ENCODE results near the gene NUCB2.

NUCB2 gene

GRCh38 chr11:17244046-17244445 lies 32.5 kb upstream of the NUCB2 start:
- no peak overlapping the region for H3K27ac ChIP-seq (ENCODE audit: low read depth, low read length)
- H3K36me3 ChIP-seq (ENCODE audit: control insufficient read depth in 1 of 2, insufficient read depth in 2 of 2, low read length in 2 of 2): no peaks in the 10 kb centered on the region
- H3K9ac ChIP-seq (ENCODE audit: low read depth in 1 of 2, low read length in 2 of 2): no peak overlapping the region
- no peak overlapping the region for H3K4me3 ChIP-seq (ENCODE audit: low read depth in 1 of 2, low read length in 2 of 2)
- H3K9me3 ChIP-seq (ENCODE audit: control insufficient read depth in 1 of 2, low read length in 2 of 2): no peaks in the 10 kb centered on the region
- no peaks in the 10 kb centered on the region for H3K4me1 ChIP-seq (ENCODE audit: control insufficient read depth in 1 of 2, insufficient read depth in 2 of 2, low read length in 2 of 2)
- peaks cover 0 to 4% of the 10 kb centered on the region in 2 donors for H3K27me3 ChIP-seq (ENCODE audit: control insufficient read depth in 1 of 2, insufficient read depth in 2 of 2, low read length in 2 of 2)

- Histone ChIP-seq H3K9ac (ENCODE audit: low read depth in 1 of 2, low read length in 2 of 2) (no peak overlapping the region), H3K27ac (ENCODE audit: low read depth, low read length) (no peak overlapping the region), H3K27me3 (ENCODE audit: control insufficient read depth in 1 of 2, insufficient read depth in 2 of 2, low read length in 2 of 2) (no peaks in the 10 kb centered on the region), H3K9me3 (ENCODE audit: control insufficient read depth in 1 of 2, low read length in 2 of 2) (no peaks in the 10 kb centered on the region), H3K4me3 (ENCODE audit: low read depth in 1 of 2, low read length in 2 of 2) (no peak overlapping the region), H3K4me1 (ENCODE audit: control insufficient read depth in 1 of 2, insufficient read depth in 2 of 2, low read length in 2 of 2) (no peaks in the 10 kb centered on the region), H3K36me3 (ENCODE audit: control insufficient read depth in 1 of 2, insufficient read depth in 2 of 2, low read length in 2 of 2) (no peaks in the 10 kb centered on the region)
Measured at GRCh38 chr11:17250561-17251350, 25.8 kb upstream of the NUCB2 start.

GRCh38 chr11:17252704-17253103 lies 23.8 kb upstream of the NUCB2 start:
- Histone ChIP-seq H3K36me3 (ENCODE audit: control insufficient read depth in 1 of 2, insufficient read depth in 2 of 2, low read length in 2 of 2) (no peaks in the 10 kb centered on the region), H3K27ac (ENCODE audit: low read depth, low read length) (no peak overlapping the region), H3K27me3 (ENCODE audit: control insufficient read depth in 1 of 2, insufficient read depth in 2 of 2, low read length in 2 of 2) (no peaks in the 10 kb centered on the region), H3K9ac (ENCODE audit: low read depth in 1 of 2, low read length in 2 of 2) (no peak overlapping the region), H3K4me3 (ENCODE audit: low read depth in 1 of 2, low read length in 2 of 2) (no peak overlapping the region), H3K9me3 (ENCODE audit: control insufficient read depth in 1 of 2, low read length in 2 of 2) (no peaks in the 10 kb centered on the region), H3K4me1 (ENCODE audit: control insufficient read depth in 1 of 2, insufficient read depth in 2 of 2, low read length in 2 of 2) (no peaks in the 10 kb centered on the region)

- Histone ChIP-seq H3K27ac (ENCODE audit: low read depth, low read length) (no peak overlapping the region), H3K4me3 (ENCODE audit: low read depth in 1 of 2, low read length in 2 of 2) (no peak overlapping the region)
Measured at GRCh38 chr11:17256512-17256911, 20.0 kb upstream of the NUCB2 start.

GRCh38 chr11:17257196-17257595 lies 19.3 kb upstream of the NUCB2 start:
- H3K27ac ChIP-seq (ENCODE audit: low read depth, low read length): no peak overlapping the region
- no peak overlapping the region for H3K9ac ChIP-seq (ENCODE audit: low read depth in 1 of 2, low read length in 2 of 2)
- peaks cover 5 to 7% of the 10 kb centered on the region in 2 donors for H3K4me1 ChIP-seq (ENCODE audit: control insufficient read depth in 1 of 2, insufficient read depth in 2 of 2, low read length in 2 of 2)
- no peaks in the 10 kb centered on the region for H3K36me3 ChIP-seq (ENCODE audit: control insufficient read depth in 1 of 2, insufficient read depth in 2 of 2, low read length in 2 of 2)
- H3K27me3 ChIP-seq (ENCODE audit: control insufficient read depth in 1 of 2, insufficient read depth in 2 of 2, low read length in 2 of 2): no peaks in the 10 kb centered on the region
- H3K4me3 ChIP-seq (ENCODE audit: low read depth in 1 of 2, low read length in 2 of 2): no peak overlapping the region
- H3K9me3 ChIP-seq (ENCODE audit: control insufficient read depth in 1 of 2, low read length in 2 of 2): no peaks in the 10 kb centered on the region

More at GRCh38 chr11:17256512-17256911, 20.0 kb upstream of the NUCB2 start:
- peaks cover 5 to 7% of the 10 kb centered on the region in 2 donors for H3K4me1 ChIP-seq (ENCODE audit: control insufficient read depth in 1 of 2, insufficient read depth in 2 of 2, low read length in 2 of 2)
- H3K27me3 ChIP-seq (ENCODE audit: control insufficient read depth in 1 of 2, insufficient read depth in 2 of 2, low read length in 2 of 2): no peaks in the 10 kb centered on the region
- no peaks in the 10 kb centered on the region for H3K36me3 ChIP-seq (ENCODE audit: control insufficient read depth in 1 of 2, insufficient read depth in 2 of 2, low read length in 2 of 2)
- no peaks in the 10 kb centered on the region for H3K9me3 ChIP-seq (ENCODE audit: control insufficient read depth in 1 of 2, low read length in 2 of 2)
- no peak overlapping the region for H3K9ac ChIP-seq (ENCODE audit: low read depth in 1 of 2, low read length in 2 of 2)

GRCh38 chr11:17258670-17259069 lies 17.9 kb upstream of the NUCB2 start:
- no peak overlapping the region for H3K4me3 ChIP-seq (ENCODE audit: low read depth in 1 of 2, low read length in 2 of 2)
- no peak overlapping the region for H3K9ac ChIP-seq (ENCODE audit: low read depth in 1 of 2, low read length in 2 of 2)
- no peaks in the 10 kb centered on the region for H3K36me3 ChIP-seq (ENCODE audit: control insufficient read depth in 1 of 2, insufficient read depth in 2 of 2, low read length in 2 of 2)
- H3K27ac ChIP-seq (ENCODE audit: low read depth, low read length): no peak overlapping the region
- H3K27me3 ChIP-seq (ENCODE audit: control insufficient read depth in 1 of 2, insufficient read depth in 2 of 2, low read length in 2 of 2): no peaks in the 10 kb centered on the region
- peaks cover 5 to 7% of the 10 kb centered on the region in 2 donors for H3K4me1 ChIP-seq (ENCODE audit: control insufficient read depth in 1 of 2, insufficient read depth in 2 of 2, low read length in 2 of 2)
- no peaks in the 10 kb centered on the region for H3K9me3 ChIP-seq (ENCODE audit: control insufficient read depth in 1 of 2, low read length in 2 of 2)

GRCh38 chr11:17259519-17259918 lies 17.0 kb upstream of the NUCB2 start:
- H3K27ac ChIP-seq (ENCODE audit: low read depth, low read length): no peak overlapping the region
- no peaks in the 10 kb centered on the region for H3K36me3 ChIP-seq (ENCODE audit: control insufficient read depth in 1 of 2, insufficient read depth in 2 of 2, low read length in 2 of 2)
- no peaks in the 10 kb centered on the region for H3K9me3 ChIP-seq (ENCODE audit: control insufficient read depth in 1 of 2, low read length in 2 of 2)
- no peaks in the 10 kb centered on the region for H3K27me3 ChIP-seq (ENCODE audit: control insufficient read depth in 1 of 2, insufficient read depth in 2 of 2, low read length in 2 of 2)
- H3K4me3 ChIP-seq (ENCODE audit: low read depth in 1 of 2, low read length in 2 of 2): no peak overlapping the region
- no peak overlapping the region for H3K9ac ChIP-seq (ENCODE audit: low read depth in 1 of 2, low read length in 2 of 2)
- peaks cover 5 to 7% of the 10 kb centered on the region in 2 donors for H3K4me1 ChIP-seq (ENCODE audit: control insufficient read depth in 1 of 2, insufficient read depth in 2 of 2, low read length in 2 of 2)

GRCh38 chr11:17260020-17260419 lies 16.5 kb upstream of the NUCB2 start:
- no peak overlapping the region for H3K9ac ChIP-seq (ENCODE audit: low read depth in 1 of 2, low read length in 2 of 2)
- H3K36me3 ChIP-seq (ENCODE audit: control insufficient read depth in 1 of 2, insufficient read depth in 2 of 2, low read length in 2 of 2): no peaks in the 10 kb centered on the region
- peaks cover 5 to 7% of the 10 kb centered on the region in 2 donors for H3K4me1 ChIP-seq (ENCODE audit: control insufficient read depth in 1 of 2, insufficient read depth in 2 of 2, low read length in 2 of 2)
- no peak overlapping the region for H3K4me3 ChIP-seq (ENCODE audit: low read depth in 1 of 2, low read length in 2 of 2)
- H3K27me3 ChIP-seq (ENCODE audit: control insufficient read depth in 1 of 2, insufficient read depth in 2 of 2, low read length in 2 of 2): no peaks in the 10 kb centered on the region
- H3K9me3 ChIP-seq (ENCODE audit: control insufficient read depth in 1 of 2, low read length in 2 of 2): no peaks in the 10 kb centered on the region
- H3K27ac ChIP-seq (ENCODE audit: low read depth, low read length): no peak overlapping the region

- Histone ChIP-seq H3K27ac (ENCODE audit: low read depth, low read length) (no peak overlapping the region), H3K9ac (ENCODE audit: low read depth in 1 of 2, low read length in 2 of 2) (no peak overlapping the region), H3K27me3 (ENCODE audit: control insufficient read depth in 1 of 2, insufficient read depth in 2 of 2, low read length in 2 of 2) (no peaks in the 10 kb centered on the region), H3K4me1 (ENCODE audit: control insufficient read depth in 1 of 2, insufficient read depth in 2 of 2, low read length in 2 of 2) (peaks cover 0 to 2% of the 10 kb centered on the region in 2 donors), H3K36me3 (ENCODE audit: control insufficient read depth in 1 of 2, insufficient read depth in 2 of 2, low read length in 2 of 2) (no peaks in the 10 kb centered on the region), H3K4me3 (ENCODE audit: low read depth in 1 of 2, low read length in 2 of 2) (no peak overlapping the region), H3K9me3 (ENCODE audit: control insufficient read depth in 1 of 2, low read length in 2 of 2) (no peaks in the 10 kb centered on the region)
Measured at GRCh38 chr11:17263769-17264168, 12.8 kb upstream of the NUCB2 start.

GRCh38 chr11:17266781-17267180 lies 9.8 kb upstream of the NUCB2 start:
- Histone ChIP-seq H3K27me3 (ENCODE audit: control insufficient read depth in 1 of 2, insufficient read depth in 2 of 2, low read length in 2 of 2) (no peaks in the 10 kb centered on the region), H3K4me3 (ENCODE audit: low read depth in 1 of 2, low read length in 2 of 2) (no peak overlapping the region), H3K36me3 (ENCODE audit: control insufficient read depth in 1 of 2, insufficient read depth in 2 of 2, low read length in 2 of 2) (no peaks in the 10 kb centered on the region), H3K9ac (ENCODE audit: low read depth in 1 of 2, low read length in 2 of 2) (no peak overlapping the region), H3K9me3 (ENCODE audit: control insufficient read depth in 1 of 2, low read length in 2 of 2) (no peaks in the 10 kb centered on the region), H3K27ac (ENCODE audit: low read depth, low read length) (no peak overlapping the region), H3K4me1 (ENCODE audit: control insufficient read depth in 1 of 2, insufficient read depth in 2 of 2, low read length in 2 of 2) (no peaks in the 10 kb centered on the region)

Data from duodenal mucosa (tissue), 2 donors.